Lung (tissue), 12 donors: Measurements from ENCODE around the gene ECT2. TPM values are rescaled to one million over a fixed set of nuclear protein-coding genes. Genes with fewer than 3 reads are reported as not detected.

Experiments
- ATAC-seq: fragments of 200-7000 bp; cut with Tn5 transposase; one replicate; pipeline ENCODE4 v1.9.1; 2020; ENCODE audit warnings: moderate number of reproducible peaks; ENCODE audit not compliant: insufficient read depth, low FRiP score
- DNase-seq, 3 donors: peaks; one replicate each; pipeline ENCODE4 v3.0.0-alpha.2; 2013 to 2017
- H3K27ac ChIP-seq, 2 donors: one replicate each; pipeline ENCODE4 v1.5.1; 2013; ENCODE audit warnings: mild to moderate bottlenecking in 2 of 2, moderate library complexity in 2 of 2, control low read depth in 1 of 2, inconsistent platforms in 1 of 2, low read depth in 1 of 2, low read length in 1 of 2
- H3K27me3 ChIP-seq, 3 donors: one replicate each; pipeline ENCODE4 v1.5.1; 2013; ENCODE audit warnings: low read length in 2 of 3; ENCODE audit not compliant: control insufficient read depth in 3 of 3, insufficient read depth in 3 of 3
- H3K36me3 ChIP-seq, 4 donors: one replicate each; pipeline ENCODE4 v1.5.1; 2013; ENCODE audit warnings: low read length in 4 of 4, mild to moderate bottlenecking in 1 of 4, moderate library complexity in 1 of 4; ENCODE audit not compliant: control insufficient read depth in 4 of 4, insufficient read depth in 4 of 4
- H3K4me1 ChIP-seq, 5 donors: one replicate each; pipeline ENCODE4 v1.5.1; 2013; ENCODE audit warnings: low read length in 5 of 5, mild to moderate bottlenecking in 2 of 5, moderate library complexity in 1 of 5; ENCODE audit not compliant: control insufficient read depth in 5 of 5, insufficient read depth in 5 of 5
- H3K4me3 ChIP-seq: one replicate; pipeline ENCODE4 v1.5.1; 2013; ENCODE audit warnings: mild to moderate bottlenecking, control low read depth, moderate library complexity
- H3K9ac ChIP-seq, 2 donors: one replicate each; pipeline ENCODE4 v1.5.1; 2013; ENCODE audit warnings: low read length in 2 of 2, control low read depth in 1 of 2; ENCODE audit not compliant: insufficient read depth in 1 of 2
- H3K9me3 ChIP-seq, 4 donors: one replicate each; pipeline ENCODE4 v1.5.1; 2013; ENCODE audit warnings: low read length in 3 of 4, mild to moderate bottlenecking in 1 of 4, moderate library complexity in 1 of 4; ENCODE audit not compliant: control insufficient read depth in 4 of 4, insufficient read depth in 3 of 4
- WGBS, 2 donors: extraction: QIAGEN DNeasy Blood & Tissue Kit; methylation state at CpG; one replicate each; pipeline ENCODE4 v1.1.7; 2013; 5-methylcytosine and 5-hydroxymethylcytosine counted together
- polyA plus RNA-seq, 2 donors: library from polyadenylated mRNA; stranded (reverse); fragments of 200-250 nt; gene quantifications; one replicate each; pipeline ENCODE4 v1.2.1, GENCODE V29; 2013
- total RNA-seq, 2 donors: library from RNA; depleted of rRNA in 1 of 2; stranded (reverse); fragments of >200 nt in 1 of 2; gene quantifications; one replicate each; pipeline ENCODE4 v1.2.1, GENCODE V29; 2014 to 2021
- TF ChIP-seq, protein P1 (sequence below): IDR thresholded peaks from 2 replicates; pipeline ENCODE4 v1.5.1; 2012; ENCODE audit warnings: mild to moderate bottlenecking; ENCODE audit errors: control extremely low read depth, extremely low read depth
- donor health status: control.
- donor health status: control.
- donor health status: Bipolar disorder and iron deficiency.
- donor health status: healthy.
- donor health status: DM: yes; HTN: yes; CAD: no.

Gene ECT2
- total and polyA plus RNA-seq, 4 donors, result 4.2 to 19.5 (median 8.5) TPM

DNA sequence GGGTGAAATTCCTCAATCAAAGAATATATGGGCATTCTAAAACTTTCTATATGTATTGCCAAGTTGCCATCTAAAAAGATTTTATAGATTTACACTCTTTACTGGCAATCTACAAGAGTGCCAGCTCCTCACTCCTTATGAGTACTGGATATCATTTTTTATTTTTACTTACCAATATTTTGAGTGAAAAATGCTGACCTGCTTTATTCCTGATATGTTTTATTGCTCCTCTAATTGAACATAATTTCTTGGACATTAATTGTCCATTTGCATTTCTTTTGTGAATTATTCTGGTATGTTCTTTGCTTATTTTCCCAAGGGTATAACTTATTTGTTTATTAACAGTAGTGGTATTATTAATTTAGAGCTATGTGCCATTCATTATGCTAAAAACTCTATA lies 96.8 kb downstream of the ECT2 start:
- Histone ChIP-seq H3K36me3 (no peaks in the 10 kb centered on the region), H3K9ac (no peak overlapping the region), H3K27ac (no peak overlapping the region), H3K27me3 (no peaks in the 10 kb centered on the region), H3K4me1 (no peaks in the 10 kb centered on the region), H3K4me3 (no peak overlapping the region), H3K9me3 (no peaks in the 10 kb centered on the region)
- ATAC-seq (no peak), DNase-seq (no peak)
- TF ChIP-seq, protein P1, sequence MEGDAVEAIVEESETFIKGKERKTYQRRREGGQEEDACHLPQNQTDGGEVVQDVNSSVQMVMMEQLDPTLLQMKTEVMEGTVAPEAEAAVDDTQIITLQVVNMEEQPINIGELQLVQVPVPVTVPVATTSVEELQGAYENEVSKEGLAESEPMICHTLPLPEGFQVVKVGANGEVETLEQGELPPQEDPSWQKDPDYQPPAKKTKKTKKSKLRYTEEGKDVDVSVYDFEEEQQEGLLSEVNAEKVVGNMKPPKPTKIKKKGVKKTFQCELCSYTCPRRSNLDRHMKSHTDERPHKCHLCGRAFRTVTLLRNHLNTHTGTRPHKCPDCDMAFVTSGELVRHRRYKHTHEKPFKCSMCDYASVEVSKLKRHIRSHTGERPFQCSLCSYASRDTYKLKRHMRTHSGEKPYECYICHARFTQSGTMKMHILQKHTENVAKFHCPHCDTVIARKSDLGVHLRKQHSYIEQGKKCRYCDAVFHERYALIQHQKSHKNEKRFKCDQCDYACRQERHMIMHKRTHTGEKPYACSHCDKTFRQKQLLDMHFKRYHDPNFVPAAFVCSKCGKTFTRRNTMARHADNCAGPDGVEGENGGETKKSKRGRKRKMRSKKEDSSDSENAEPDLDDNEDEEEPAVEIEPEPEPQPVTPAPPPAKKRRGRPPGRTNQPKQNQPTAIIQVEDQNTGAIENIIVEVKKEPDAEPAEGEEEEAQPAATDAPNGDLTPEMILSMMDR, result no peak

DNA sequence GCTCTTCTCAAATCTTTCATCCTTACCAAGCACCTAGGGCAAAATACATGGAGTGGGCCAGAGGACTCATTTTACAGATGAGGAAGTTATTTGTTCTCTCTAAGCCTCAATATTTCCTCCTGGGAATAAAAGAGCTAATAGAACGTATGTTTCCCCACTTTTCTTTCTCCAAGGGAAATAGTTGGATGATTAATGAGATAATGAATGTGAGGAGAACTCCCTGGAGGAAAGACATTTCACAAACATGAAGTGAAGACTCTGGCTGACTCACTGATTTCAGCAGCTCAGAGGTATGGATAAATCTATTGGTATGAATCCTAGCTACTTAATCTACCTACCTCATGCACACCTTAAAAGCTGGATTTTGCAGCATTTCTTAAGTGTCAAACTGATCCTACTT lies 98.4 kb downstream of the ECT2 start:
- H3K27ac ChIP-seq, result no peak overlapping the region
- H3K4me1 ChIP-seq, result no peaks in the 10 kb centered on the region
- H3K36me3 ChIP-seq, result no peaks in the 10 kb centered on the region
- no peak overlapping the region for H3K4me3 ChIP-seq
- ATAC-seq, result no peak
- TF ChIP-seq, protein P1, result no peak
- 40 to 46% methylated on average over 1 of the region's 1 CpG for WGBS, 2 donors
- no peak overlapping the region for H3K9ac ChIP-seq
- DNase-seq, result no peak
- H3K9me3 ChIP-seq, result no peaks in the 10 kb centered on the region
- no peaks in the 10 kb centered on the region for H3K27me3 ChIP-seq

DNA sequence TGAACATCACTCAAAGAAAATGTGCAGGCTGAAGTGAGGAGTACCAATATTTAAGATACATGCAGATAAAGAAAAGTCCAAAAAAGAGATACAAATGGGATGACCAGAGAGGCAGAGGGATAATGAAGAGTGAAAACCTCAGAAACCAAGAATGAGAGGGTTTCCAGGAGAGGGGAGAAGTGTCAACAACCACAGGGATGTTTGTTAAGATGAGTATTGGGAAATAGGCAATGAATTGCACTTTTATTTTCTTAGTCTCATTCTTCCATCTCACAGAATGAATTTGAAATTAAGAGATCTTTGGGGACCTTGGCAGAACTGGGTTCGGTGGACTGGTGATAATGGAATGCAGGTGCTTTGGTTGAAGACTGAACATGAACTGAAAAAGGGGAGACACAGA lies 102.5 kb downstream of the ECT2 start:
- H3K4me1 ChIP-seq, result peaks cover 0 to 9% (median 0%) of the 10 kb centered on the region in 5 donors
- TF ChIP-seq, protein P1, result no peak
- DNase-seq (no peak), ATAC-seq (no peak)
- WGBS, 2 donors, result 87 to 88% methylated on average over 1 of the region's 1 CpG
- H3K36me3 ChIP-seq, result no peaks in the 10 kb centered on the region
- H3K27me3 ChIP-seq, result no peaks in the 10 kb centered on the region
- no peaks in the 10 kb centered on the region for H3K9me3 ChIP-seq
- H3K27ac ChIP-seq, result no peak overlapping the region
- H3K9ac ChIP-seq, result no peak overlapping the region
- H3K4me3 ChIP-seq, result no peak overlapping the region

- no peaks in the 10 kb centered on the region for H3K9me3 ChIP-seq
- no peak overlapping the region for H3K4me3 ChIP-seq
- WGBS, 2 donors, result 60 to 66% methylated on average over 3 of the region's 3 CpGs
- no peak overlapping the region for H3K27ac ChIP-seq
- no peaks in the 10 kb centered on the region for H3K27me3 ChIP-seq
- ATAC-seq, result no peak
- TF ChIP-seq, protein P1, result no peak
- no peak overlapping the region for H3K9ac ChIP-seq
- peaks cover 0 to 9% (median 0%) of the 10 kb centered on the region in 5 donors for H3K4me1 ChIP-seq
- H3K36me3 ChIP-seq, result no peaks in the 10 kb centered on the region
- DNase-seq, result no peak
Measured at GRCh38 chr3:172853921-172854666, 103.6 kb downstream of the ECT2 start.
